ENCODE data around the gene POMGNT1.

DNA sequence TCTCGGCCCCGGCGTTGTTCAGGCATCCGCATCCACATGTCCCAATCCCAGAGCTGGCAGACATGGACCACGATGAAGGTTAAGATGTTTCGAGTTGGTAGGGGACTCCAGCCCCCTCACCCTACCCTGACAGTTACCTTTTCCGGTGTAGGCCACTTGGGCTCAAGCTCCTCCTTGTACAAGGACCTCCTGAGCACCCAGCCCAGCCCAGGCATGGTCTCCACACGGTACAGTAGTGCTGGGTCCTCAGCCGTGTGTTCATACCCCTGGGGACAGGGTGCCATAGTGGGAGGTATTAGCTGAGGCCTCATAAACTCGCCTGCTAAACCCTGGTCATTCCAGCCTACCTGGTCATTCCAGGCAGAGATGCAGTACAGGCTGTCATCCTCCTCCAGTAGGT is 6.1 kb downstream of the POMGNT1 start:
- TF ChIP-seq POLR2A (IDR thresholded peaks at IDR 0.05) (no peak), POLR2AphosphoS5 (IDR thresholded peaks at IDR 0.05; ENCODE audit: insufficient read depth in 1 of 2, low read depth in 1 of 2) (no peak)
- TF ChIP-seq, protein P1, sequence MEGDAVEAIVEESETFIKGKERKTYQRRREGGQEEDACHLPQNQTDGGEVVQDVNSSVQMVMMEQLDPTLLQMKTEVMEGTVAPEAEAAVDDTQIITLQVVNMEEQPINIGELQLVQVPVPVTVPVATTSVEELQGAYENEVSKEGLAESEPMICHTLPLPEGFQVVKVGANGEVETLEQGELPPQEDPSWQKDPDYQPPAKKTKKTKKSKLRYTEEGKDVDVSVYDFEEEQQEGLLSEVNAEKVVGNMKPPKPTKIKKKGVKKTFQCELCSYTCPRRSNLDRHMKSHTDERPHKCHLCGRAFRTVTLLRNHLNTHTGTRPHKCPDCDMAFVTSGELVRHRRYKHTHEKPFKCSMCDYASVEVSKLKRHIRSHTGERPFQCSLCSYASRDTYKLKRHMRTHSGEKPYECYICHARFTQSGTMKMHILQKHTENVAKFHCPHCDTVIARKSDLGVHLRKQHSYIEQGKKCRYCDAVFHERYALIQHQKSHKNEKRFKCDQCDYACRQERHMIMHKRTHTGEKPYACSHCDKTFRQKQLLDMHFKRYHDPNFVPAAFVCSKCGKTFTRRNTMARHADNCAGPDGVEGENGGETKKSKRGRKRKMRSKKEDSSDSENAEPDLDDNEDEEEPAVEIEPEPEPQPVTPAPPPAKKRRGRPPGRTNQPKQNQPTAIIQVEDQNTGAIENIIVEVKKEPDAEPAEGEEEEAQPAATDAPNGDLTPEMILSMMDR (IDR thresholded peaks at IDR 0.05) = no peak
